Tibial nerve (tissue), 4 donors: Measurements from ENCODE around the gene PORCN. TPM values are rescaled to one million over a fixed set of nuclear protein-coding genes. Genes with fewer than 3 reads are reported as not detected.
A peak's percentile ranks its signal among the peaks of the same experiment; 100 is the strongest.
"Not testable (repeated sequence)": the region's sequence is repeated elsewhere in the genome, so short reads cannot be mapped to it uniquely, and the experiment has no call there.

Source experiments
- DNase-seq, 2 donors: peaks; one replicate each; pipeline ENCODE4 v3.0.0-alpha.2; 2019; ENCODE audit warnings: low spot score in 2 of 2
- H3K27ac ChIP-seq, 4 donors: fragments of 200-600 bp; sonication (generic) in 3 of 4; one replicate each; pipeline ENCODE4 v1.5.1; 2017 to 2019; ENCODE audit warnings: mild to moderate bottlenecking in 1 of 4
- H3K27me3 ChIP-seq, 2 donors: fragments of 200-600 bp; sonication (generic) in 1 of 2; one replicate each; pipeline versions ENCODE4 v1.5.1 to v1.6.0; 2017 to 2019
- H3K36me3 ChIP-seq, 3 donors: fragments of 200-600 bp; sonication (generic); one replicate each; pipeline ENCODE4 v1.5.1; 2018 to 2019
- H3K4me1 ChIP-seq, 4 donors: fragments of 200-600 bp; sonication (generic) in 3 of 4; one replicate each; pipeline ENCODE4 v1.5.1; 2017 to 2019
- H3K4me3 ChIP-seq, 4 donors: fragments of 200-600 bp; sonication (generic) in 3 of 4; one replicate each; pipeline ENCODE4 v1.5.1; 2017 to 2019; ENCODE audit warnings: mild to moderate bottlenecking in 1 of 4, moderate library complexity in 1 of 4
- H3K9me3 ChIP-seq, 4 donors: fragments of 200-600 bp; sonication (generic) in 3 of 4; one replicate each; pipeline ENCODE4 v1.5.1; 2017 to 2019
- CTCF ChIP-seq, 5 experiments: fragments of 200-600 bp in 3 of 5; fragments of 450-650 bp in 2 of 5; sonication (generic) in 3 of 5; IDR thresholded peaks; one replicate each; pipeline ENCODE4 v1.5.1; 2016 to 2019; ENCODE audit warnings: antibody characterized with exemption in 5 of 5, mild to moderate bottlenecking in 3 of 5, moderate library complexity in 2 of 5
- EP300 ChIP-seq, 2 donors: sonication (generic); formaldehyde crosslinking; IDR thresholded peaks; one replicate each; pipeline ENCODE4 v1.6.1; 2017; ENCODE audit warnings: antibody characterized with exemption in 2 of 2, mild to moderate bottlenecking in 1 of 2
- POLR2A ChIP-seq, 2 donors: fragments of 450-650 bp; IDR thresholded peaks; one replicate each; pipeline ENCODE4 v1.6.1; 2017; ENCODE audit warnings: antibody characterized with exemption in 2 of 2, mild to moderate bottlenecking in 2 of 2, moderate library complexity in 2 of 2
- WGBS, 2 donors: methylation state at CpG; one replicate each; pipeline ENCODE4 v1.1.5; 2018; 5-methylcytosine and 5-hydroxymethylcytosine counted together
- total RNA-seq, 4 donors: library from RNA; depleted of rRNA; stranded (reverse); fragments of >200 nt; gene quantifications; one replicate each; pipeline ENCODE4 v1.1.0, GENCODE V29; 2016

PORCN gene
- total RNA-seq, 4 donors from 2014 or later: 8.8 to 19.8 (median 16.1) TPM

- peaks cover 0 to 5% (median 0%) of the 10 kb centered on the region in 3 donors for H3K36me3 ChIP-seq
- H3K4me1 ChIP-seq: peaks cover 0 to 7% (median 0%) of the 10 kb centered on the region in 4 donors
- H3K27ac ChIP-seq: peak within 1 kb of the TSS; percentile 34 to 84 (median 76)
- H3K27me3 ChIP-seq: no peaks in the 10 kb centered on the region
- peak; percentile 78 to 84 for DNase-seq
- TF ChIP-seq EP300 (IDR thresholded peaks at IDR 0.05): peak in 1 of 2 donors; percentile 60
- TF ChIP-seq CTCF (IDR thresholded peaks at IDR 0.05): no peak
- peak in 1 of 2 donors; percentile 52 for TF ChIP-seq POLR2A (IDR thresholded peaks at IDR 0.05)
- no peaks in the 10 kb centered on the region for H3K9me3 ChIP-seq
- WGBS, 2 donors: 1 to 35% methylated on average over 23 to 61 of the region's 66 CpGs
- peak within 1 kb of the TSS; percentile 45 to 66 (median 57) for H3K4me3 ChIP-seq
These were observed 12.8 kb downstream of the PORCN start, which contains the start of gene EBP for GRCh38 chrX:48521353-48522243. Gene EBP, plus strand, starts transcription at chrX:48521808. Its CDS starts 1,964 bp downstream, at chrX:48523772.

- H3K27me3 ChIP-seq: no peaks in the 10 kb centered on the region
- peaks cover 0 to 8% (median 0%) of the 10 kb centered on the region in 3 donors for H3K36me3 ChIP-seq
- TF ChIP-seq EP300 (IDR thresholded peaks at IDR 0.05) (no peak), POLR2A (IDR thresholded peaks at IDR 0.05) (no peak), CTCF (IDR thresholded peaks at IDR 0.05) (no peak)
- H3K4me1 ChIP-seq: peaks cover 0 to 7% (median 0%) of the 10 kb centered on the region in 4 donors
- no peaks in the 10 kb centered on the region for H3K9me3 ChIP-seq
- no peak for DNase-seq
- H3K27ac ChIP-seq: peak overlapping the region in 3 of 4 donors; percentile 68 to 84 (median 83)
- WGBS, 2 donors: 8 to 39% methylated on average over 10 of the region's 10 CpGs
- peak overlapping the region; percentile 45 to 66 (median 57) for H3K4me3 ChIP-seq
These were observed 13.5 kb downstream of the PORCN start for GRCh38 chrX:48522291-48522690.

- H3K27me3 ChIP-seq: no peaks in the 10 kb centered on the region
- no peak for TF ChIP-seq EP300 (IDR thresholded peaks at IDR 0.05)
- peaks cover 0 to 22% (median 0%) of the 10 kb centered on the region in 3 donors for H3K36me3 ChIP-seq
- peaks cover 0 to 7% (median 0%) of the 10 kb centered on the region in 4 donors for H3K4me1 ChIP-seq
- H3K4me3 ChIP-seq: no peak overlapping the region
- no peak for DNase-seq
- WGBS, 2 donors: 90 to 99% methylated on average over 11 to 12 of the region's 12 CpGs
- H3K9me3 ChIP-seq: no peaks in the 10 kb centered on the region
- no peak overlapping the region for H3K27ac ChIP-seq
These were observed 14.9 kb downstream of the PORCN start for GRCh38 chrX:48523682-48524081.

GRCh38 chrX:48525853-48526252 is 17.1 kb downstream of the PORCN start:
- not testable (repeated sequence) for H3K9me3 ChIP-seq, H3K4me3 ChIP-seq, DNase-seq, H3K27me3 ChIP-seq, H3K27ac ChIP-seq, H3K4me1 ChIP-seq
- WGBS, 2 donors: 90 to 91% methylated on average over 5 to 8 of the region's 8 CpGs
- peaks cover 0 to 23% (median 0%) of the 10 kb centered on the region in 3 donors for H3K36me3 ChIP-seq

DNA sequence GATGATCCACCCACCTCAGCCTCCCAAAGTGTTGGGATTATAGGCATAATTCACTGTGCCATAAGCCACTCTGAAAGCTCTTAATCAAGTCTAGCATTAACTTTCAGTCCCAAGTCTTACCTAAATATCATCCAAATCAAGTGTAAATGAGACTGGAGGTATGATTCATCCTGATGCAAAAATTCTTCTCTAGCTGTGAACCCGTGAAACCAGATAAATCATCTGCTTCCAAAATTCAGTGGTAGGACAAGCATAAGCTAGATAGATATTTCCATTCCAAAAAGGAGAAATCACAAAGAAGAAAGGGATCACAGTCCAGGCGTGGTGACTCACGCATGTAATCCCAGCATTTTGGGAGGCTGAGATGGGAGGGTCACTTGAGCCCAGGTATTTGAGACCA is 21.9 kb downstream of the PORCN start:
- H3K4me1 ChIP-seq: no peaks in the 10 kb centered on the region
- no peak for DNase-seq
- WGBS, 2 donors: 75 to 89% methylated on average over 3 of the region's 3 CpGs
- H3K4me3 ChIP-seq: no peak overlapping the region
- H3K36me3 ChIP-seq: peaks cover 0 to 23% (median 0%) of the 10 kb centered on the region in 3 donors
- H3K9me3 ChIP-seq: no peaks in the 10 kb centered on the region
- no peaks in the 10 kb centered on the region for H3K27me3 ChIP-seq
- peak overlapping the region in 2 of 4 donors; percentile 26 to 72 for H3K27ac ChIP-seq
- TF ChIP-seq EP300 (IDR thresholded peaks at IDR 0.05) (no peak), CTCF (IDR thresholded peaks at IDR 0.05) (no peak), POLR2A (IDR thresholded peaks at IDR 0.05) (no peak)

GRCh38 chrX:48531358-48531959 is 22.7 kb downstream of the PORCN start:
- H3K27me3 ChIP-seq: no peaks in the 10 kb centered on the region
- no peaks in the 10 kb centered on the region for H3K4me1 ChIP-seq
- peak overlapping the region in 3 of 4 donors; percentile 26 to 72 (median 34) for H3K27ac ChIP-seq
- no peaks in the 10 kb centered on the region for H3K9me3 ChIP-seq
- DNase-seq: no peak
- H3K36me3 ChIP-seq: peaks cover 0 to 23% (median 0%) of the 10 kb centered on the region in 3 donors
- TF ChIP-seq POLR2A (IDR thresholded peaks at IDR 0.05) (no peak), EP300 (IDR thresholded peaks at IDR 0.05) (no peak), CTCF (IDR thresholded peaks at IDR 0.05) (no peak)
- 69% methylated on average over 4 to 5 of the region's 5 CpGs for WGBS, 2 donors
- no peak overlapping the region for H3K4me3 ChIP-seq
